VCaP (cell line): ENCODE data around the gene STK33.

ENCODE experiments used
- H3K27ac ChIP-seq: fragments of 450-650 bp; 2 replicates; pipeline ENCODE4 v1.5.1; 2017
- CTCF ChIP-seq: fragments of 450-650 bp; conservative IDR thresholded peaks from 2 replicates; pipeline ENCODE4 v1.5.1; 2017; ENCODE audit warnings: mild to moderate bottlenecking, moderate library complexity

Gene STK33

GRCh38 chr11:8613036-8613435 lies 19.0 kb upstream of the STK33 start:
- no peak for TF ChIP-seq CTCF

GRCh38 chr11:8612522-8612921 lies 18.5 kb upstream of the STK33 start:
- TF ChIP-seq CTCF: no peak
- H3K27ac ChIP-seq: no peak overlapping the region

More at GRCh38 chr11:8613036-8613435, 19.0 kb upstream of the STK33 start:
- no peak overlapping the region for H3K27ac ChIP-seq

DNA sequence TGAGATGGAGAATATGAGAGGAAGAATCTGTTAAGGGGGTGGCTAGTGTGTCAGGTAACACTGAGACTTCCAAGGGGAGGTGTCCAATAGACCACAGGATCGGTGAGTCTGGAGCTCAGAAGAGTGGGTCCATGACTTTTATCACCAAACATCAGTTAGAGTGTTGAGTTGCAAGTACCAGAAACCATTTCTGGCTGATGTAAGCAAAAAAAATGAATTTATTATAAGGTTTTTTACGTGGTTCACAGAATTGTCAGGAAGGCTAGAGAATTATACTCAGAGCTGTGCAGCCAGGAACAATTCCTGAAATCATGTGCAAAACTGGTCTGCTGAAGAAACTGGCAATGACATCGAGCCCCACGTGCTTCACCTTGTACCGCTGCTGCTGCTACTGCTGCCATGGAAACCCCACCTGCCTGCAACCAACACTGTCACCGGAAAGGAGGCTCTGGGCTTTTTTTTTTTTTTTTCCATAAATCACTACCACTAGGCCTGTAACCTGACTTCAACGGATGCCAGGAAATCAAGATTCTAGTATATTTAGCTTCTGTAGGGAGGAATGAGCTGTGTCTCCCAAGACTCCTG lies 16.6 kb upstream of the STK33 start:
- TF ChIP-seq CTCF: no peak
- H3K27ac ChIP-seq: no peak overlapping the region

GRCh38 chr11:8608652-8609051 lies 14.6 kb upstream of the STK33 start:
- no peak for TF ChIP-seq CTCF
- no peak overlapping the region for H3K27ac ChIP-seq

DNA sequence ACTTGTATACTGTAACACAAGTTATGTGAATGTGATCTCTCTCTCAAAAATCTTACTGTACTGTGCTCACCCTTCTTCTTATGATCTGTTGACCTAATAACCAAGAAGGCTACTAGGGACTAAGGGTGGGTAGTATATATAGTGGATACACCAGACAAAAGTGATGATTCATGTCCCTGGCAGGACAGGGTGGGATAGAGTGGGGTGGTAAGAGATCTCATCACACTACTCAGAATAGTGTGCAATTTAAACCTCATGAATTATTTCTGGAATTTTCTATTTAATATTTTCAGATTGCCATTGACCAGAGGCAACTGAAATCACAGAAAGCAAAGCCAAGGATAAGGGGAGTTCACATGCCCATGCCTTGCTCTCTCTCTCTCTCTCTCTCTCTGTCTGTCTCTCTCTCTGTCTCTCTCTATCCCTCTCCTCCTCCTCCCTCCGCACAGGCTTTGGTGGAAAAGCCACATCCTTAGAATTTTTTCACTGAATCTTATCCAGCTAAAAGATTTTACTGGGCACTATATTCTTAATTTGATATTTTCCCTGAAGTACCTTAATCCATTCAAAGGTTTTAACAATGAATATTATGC lies 12.0 kb upstream of the STK33 start:
- no peak overlapping the region for H3K27ac ChIP-seq
- TF ChIP-seq CTCF: no peak

- TF ChIP-seq CTCF: peak; percentile 40; the same call in 1 of the 2 replicates
- no peak overlapping the region for H3K27ac ChIP-seq
Measured at GRCh38 chr11:8604078-8604723, 10.2 kb upstream of the STK33 start.

- H3K27ac ChIP-seq: no peak overlapping the region
- no peak for TF ChIP-seq CTCF
Measured at GRCh38 chr11:8603696-8604077, 9.7 kb upstream of the STK33 start.
